Stimulated activated CD4-positive, alpha-beta T cell treated with anti-CD3 and anti-CD28 coated beads, Interleukin-4, amount 100 ng/mL, for 1 hour (primary cell): ENCODE measurements around the gene EIF1AX.
"Not testable (repeated sequence)": the region's sequence is repeated elsewhere in the genome, so short reads cannot be mapped to it uniquely, and the experiment has no call there.

Experiments used
- DNase-seq: peaks from one replicate; pipeline ENCODE4 v3.0.0-alpha.2; 2020

Gene EIF1AX, protein sequence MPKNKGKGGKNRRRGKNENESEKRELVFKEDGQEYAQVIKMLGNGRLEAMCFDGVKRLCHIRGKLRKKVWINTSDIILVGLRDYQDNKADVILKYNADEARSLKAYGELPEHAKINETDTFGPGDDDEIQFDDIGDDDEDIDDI

DNA sequence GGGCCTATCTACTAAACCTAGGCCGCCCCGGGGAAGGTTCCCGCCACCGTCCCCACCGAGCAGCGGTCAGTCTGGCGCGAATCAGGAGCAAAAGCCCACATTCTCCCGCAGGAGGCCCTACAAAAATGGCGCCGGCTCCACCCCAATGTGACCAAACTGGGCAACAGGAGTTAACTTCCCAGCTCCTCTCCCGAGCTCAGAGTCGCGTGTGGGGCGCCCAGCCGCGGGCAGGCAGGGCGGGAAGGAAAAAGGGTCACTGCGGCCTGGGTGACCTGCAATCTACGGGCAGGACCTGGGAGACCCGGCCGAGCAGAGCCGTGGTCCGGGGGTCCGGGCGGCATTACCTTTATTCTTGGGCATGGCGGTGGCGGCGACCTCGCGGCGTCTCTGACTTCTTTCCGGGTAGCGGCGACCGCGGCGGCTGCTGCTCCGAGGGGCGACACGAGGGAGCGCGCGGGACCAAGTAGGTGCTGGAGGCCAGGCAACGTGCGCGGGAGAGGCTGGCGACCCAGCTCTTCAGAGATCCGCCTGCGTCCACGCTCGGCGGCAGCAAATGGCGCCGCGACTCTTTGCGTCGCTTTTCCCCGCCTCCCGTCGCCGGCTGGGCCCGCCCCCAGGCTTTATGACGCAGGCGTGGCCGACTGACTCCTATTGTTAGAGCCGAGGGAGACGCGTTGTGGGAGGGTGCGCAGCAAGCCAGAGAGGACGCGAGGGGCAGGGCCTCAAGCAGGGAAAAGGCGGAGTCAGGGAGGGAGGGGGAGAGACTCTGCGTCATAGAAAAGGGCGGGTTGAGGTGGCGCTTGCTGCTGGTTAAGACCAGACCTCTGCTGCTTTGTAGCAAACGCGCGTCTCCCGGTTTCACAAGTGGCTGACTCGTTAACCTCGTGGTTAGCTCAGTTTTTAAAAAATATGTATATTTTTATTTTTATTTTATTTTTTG, at the start of gene EIF1AX:
TSS of gene EIF1AX (minus strand) at position 558 of the 940 bp plus-strand sequence. CDS start at position 360, 198 bp downstream.
- DNase-seq = peak; percentile 90

DNA sequence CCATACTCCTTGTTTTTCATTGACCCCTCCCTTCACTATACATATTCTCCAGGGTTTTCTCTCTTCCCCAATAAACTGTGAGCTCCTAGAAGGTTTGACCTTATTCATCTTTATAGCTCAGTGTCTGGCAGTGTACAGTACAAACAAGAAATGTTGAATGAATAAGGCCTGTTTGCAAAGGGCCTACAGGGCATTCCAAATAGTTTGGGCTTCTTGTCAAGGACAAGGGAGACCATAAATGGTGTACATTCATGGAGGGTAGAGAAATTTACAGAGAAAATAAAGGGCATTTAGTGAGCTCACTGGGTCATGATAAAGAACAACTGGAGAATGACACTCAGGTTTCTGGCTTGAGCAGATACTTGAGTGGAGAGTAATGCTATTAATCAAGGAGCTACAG, 47.5 kb upstream of the EIF1AX start:
- DNase-seq = no peak

DNA sequence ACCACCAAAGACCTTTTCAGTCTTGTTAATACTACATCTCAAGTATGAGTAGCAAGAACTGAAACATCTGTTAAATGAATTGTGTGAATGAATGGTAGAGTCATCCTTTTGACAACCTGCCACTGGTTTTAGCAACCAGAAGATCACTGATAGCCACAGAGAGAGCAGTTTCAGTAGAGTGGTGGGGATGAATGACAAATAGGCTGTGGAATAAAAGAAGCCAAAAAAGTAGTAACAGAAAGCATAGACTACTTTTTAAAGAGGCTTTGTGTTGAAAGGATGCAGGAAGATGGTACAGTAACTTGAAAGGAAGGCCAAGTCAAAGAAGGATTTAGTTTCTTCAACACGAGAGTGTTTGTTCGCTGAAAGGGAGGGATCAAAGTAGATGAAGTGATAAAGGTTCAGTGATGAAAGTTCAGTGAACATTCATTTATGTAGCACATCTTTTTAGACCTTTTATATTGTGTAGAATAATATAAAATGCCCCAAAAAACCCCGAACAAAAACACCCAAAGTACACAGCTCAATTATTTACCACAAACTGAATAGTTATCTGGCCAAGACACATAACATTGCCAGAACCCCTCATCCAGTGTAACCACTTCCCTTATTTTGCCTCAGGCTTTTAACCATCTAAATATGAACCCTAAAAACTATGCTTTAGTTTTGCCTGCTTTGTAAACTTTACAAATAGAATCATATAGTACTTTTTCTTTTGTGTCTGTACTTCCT, 40.1 kb upstream of the EIF1AX start:
- no peak for DNase-seq

DNA sequence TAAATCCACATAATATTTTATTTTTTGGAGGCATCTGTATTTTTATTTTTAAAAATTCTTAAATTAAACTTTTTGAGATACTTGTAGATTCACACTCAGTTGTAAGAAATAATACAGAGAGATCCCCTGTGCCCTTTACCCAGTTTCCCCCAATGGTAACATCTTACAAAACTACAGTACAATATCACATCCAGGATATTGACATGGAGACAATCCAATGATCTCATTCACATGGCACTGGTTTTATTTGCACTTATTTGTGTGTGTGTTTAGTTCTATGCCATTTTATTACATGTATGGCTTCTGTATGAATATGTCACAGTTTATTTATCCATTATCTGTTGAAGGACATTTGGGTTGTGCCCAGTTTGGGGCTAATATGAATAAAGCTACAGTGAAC, 35.5 kb upstream of the EIF1AX start:
- DNase-seq = no peak

DNA sequence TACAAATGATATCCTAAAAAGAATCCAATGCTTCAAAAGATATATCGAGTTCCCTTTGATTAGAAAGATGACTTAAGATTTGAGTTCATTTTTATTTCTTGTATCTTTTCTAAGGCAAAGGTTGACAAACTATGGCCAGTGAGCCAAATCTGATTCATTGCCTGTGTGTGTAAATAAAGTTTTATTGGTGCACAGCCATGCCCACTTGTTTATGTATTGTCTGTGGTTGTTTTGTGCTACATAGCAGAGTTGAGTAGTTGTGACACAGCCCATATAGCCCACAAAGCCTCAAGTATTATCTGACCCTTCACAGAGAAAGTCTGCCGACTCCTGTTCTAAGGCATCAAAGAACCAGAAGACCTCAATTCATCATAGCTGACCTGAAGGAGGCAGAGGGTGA, 32.2 kb upstream of the EIF1AX start:
- DNase-seq = no peak

DNA sequence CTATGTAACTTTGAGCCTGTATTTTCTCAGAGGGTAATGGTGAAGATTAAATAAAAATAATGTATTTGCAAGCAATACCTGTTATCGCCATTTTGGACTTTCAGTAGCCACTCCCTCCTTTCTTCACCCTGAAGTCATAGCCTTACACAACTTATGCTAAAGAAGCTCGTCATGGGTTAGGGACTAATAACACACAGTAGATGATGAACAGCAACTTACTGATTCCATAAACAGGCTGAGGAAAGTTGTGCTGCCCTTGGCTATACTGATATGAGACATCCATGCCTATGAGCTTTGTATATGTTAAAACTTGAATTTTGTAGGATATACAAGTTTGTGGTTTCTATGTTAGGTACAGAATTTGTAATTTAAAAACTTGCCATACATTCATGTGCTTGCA, 31.7 kb upstream of the EIF1AX start:
- DNase-seq = no peak

DNA sequence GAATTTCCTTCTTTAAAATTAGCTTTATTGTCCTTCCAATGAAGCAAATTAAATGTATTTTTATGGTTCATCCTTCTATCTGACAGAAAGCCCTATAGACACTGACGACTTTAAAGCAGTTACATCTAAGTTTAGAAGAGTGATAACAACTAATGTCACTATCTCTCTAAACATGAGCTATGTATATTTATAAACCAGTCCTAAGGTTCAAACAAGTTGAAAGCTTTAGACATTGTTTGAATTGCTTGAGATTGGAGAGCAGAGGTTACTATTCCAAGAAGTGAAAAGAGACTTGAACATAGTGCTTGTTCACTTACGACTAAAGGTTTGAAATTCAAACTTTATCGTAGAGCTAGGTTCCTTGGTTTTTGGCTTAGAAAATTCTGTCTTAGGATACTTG, 30.2 kb upstream of the EIF1AX start:
- DNase-seq = no peak

DNA sequence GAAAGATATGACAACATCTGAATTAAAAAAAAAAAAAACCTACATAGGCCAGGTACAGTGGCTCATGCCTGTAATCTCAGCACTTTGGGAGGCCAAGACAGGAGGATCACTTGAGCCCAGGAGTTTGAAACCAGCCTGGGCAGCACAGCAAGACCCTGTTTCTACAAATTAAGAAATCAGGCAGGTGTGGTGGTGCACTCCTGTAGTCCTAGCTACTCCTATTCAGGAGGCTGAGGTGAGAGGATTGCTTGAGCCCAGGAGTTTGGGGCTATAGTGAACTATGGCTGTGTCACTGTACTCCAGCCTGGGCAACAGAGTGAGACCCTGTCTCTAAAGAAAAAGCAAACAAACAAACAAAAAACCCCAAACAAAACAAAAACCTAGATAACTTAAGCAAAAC, 20.9 kb upstream of the EIF1AX start:
- not testable (repeated sequence) for DNase-seq

DNA sequence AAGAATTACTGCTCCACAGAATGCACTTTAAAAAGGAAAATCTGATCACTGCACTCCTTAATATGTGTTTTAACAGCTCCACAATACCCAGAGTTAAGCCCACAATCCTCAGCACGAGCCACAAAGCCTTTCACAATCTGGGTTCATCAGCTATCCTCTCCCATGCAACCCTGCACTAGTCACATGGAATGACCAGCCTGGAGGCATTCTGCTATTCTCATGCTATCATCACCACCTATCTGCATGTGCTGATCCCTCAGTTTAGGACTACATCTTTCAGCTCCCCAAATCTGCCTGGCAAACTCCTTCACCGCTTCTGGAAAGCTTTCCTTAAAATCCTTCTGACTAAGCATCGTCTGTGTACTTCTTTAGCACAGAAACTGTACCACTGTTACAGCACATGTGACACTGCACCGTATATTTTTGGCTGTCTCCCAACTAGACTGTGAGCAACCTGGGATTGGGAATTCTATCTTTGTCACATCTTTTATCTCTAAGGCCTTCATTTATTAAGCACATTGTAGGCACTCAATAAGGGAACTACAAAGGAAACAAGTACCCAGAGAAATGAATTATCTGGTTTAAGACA, 18.3 kb upstream of the EIF1AX start:
- no peak for DNase-seq

DNA sequence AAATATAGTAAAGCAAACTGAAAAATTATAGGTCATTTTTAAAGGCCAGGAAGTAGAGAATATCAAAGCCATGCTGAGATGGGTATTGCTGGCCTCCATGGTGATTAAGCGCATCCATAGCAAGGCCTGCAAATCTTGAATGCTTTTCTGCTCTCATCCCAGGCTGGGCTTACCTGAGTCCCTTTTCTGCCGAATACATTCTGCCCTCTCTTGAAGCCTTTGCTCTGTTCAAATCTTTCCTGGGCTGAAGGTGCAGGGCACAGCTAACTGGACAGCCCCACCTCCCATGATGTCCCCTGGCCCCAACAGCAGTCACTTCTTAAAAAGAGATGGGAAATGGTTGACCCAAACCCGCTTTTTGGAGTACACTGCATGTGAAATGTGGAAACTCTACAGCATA, 10.1 kb upstream of the EIF1AX start:
- DNase-seq = no peak

DNA sequence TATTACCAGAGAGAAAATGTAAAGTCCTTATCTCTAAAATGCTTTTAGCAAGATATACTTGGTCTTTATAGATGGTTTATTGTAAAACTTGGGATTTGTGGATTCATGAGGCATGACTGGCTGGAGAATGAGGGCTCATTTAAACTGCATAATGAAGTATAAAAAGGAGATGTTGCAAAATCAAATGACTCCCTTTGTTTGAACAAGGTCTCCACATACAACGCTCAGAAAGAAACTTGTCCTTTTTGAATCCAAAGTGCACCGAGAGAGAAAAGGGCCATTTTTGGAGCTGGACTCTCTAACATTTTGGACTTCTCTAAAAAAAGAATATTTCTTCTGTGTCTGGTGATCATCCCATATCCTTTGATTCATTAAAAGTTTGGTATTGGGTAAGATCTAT, 7.7 kb upstream of the EIF1AX start:
- DNase-seq = no peak

DNA sequence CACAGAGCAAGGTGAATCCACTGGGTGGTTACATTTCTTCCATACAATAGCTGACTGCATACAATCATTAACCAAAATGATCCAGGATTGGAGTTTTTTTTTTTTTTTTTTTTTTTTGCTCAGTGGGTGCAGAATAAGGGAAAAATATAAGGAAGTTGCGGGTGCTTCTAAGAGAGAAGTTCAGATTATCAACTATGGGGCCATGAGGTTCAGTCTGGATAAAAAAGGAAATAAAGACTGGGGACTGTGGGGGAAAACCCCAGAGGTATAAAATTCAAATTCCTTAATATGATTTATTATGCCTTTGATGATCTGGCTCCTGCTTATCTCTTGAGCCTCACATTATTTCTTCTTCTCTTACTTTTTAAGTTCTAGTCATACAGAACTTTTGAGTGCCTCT, 5.9 kb upstream of the EIF1AX start:
- DNase-seq = no peak

DNA sequence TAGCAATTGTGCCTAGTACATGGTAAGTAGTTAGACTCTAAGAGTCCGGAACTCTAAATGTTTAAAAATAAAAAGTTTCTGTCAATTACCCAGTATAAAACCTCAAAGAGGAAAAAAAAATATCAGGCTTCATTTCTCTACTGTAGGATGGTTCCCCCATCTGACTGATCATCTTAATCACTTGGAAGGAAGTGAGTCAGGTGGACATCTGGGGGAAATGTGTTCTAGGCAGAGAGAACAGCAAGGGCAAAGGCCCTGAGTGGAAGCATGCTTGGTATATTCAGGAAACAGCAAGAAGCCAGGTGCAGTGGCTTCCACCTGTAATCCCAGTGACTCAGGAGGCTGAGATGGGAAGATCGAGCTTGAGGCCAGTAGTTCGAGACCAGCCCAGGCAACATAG, 2.9 kb upstream of the EIF1AX start:
- DNase-seq = no peak

DNA sequence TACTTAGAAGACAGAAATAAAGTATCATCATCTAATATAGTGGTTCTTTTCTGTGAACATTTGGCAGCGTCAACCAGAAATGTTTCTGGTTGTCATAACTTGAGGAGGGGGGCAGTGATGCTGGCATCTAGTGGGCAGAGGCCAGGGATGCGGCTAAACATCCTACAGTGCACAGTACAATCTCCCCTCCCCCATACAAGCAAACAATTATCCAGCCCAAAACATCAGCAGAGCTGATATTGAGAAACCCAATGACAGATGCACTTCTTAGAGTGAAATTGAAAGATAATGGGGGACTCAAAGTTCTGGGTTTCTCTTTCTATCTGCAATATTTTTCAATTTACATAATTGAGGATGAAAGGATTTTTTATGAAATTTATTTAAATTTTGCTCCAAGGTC, 1.9 kb upstream of the EIF1AX start:
- no peak for DNase-seq

DNA sequence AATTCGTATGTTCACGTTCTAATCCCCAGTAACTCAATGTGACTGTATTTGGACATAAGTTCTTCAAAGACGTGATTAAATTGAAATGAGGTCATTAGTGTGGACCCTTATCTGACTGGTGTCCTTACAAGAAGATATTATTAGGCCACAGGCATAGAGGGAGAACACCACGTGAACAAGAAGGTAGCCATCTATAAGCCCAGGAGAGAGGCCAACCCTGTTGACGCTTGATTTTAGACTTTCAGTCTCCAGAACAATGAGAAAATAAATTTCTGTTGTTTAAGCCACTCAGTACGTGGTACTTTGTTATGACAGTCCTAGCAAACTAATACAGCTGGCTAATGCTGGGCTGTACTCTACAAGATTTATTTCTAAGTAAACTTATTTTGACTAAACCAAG, 1.5 kb upstream of the EIF1AX start:
- DNase-seq = no peak

DNA sequence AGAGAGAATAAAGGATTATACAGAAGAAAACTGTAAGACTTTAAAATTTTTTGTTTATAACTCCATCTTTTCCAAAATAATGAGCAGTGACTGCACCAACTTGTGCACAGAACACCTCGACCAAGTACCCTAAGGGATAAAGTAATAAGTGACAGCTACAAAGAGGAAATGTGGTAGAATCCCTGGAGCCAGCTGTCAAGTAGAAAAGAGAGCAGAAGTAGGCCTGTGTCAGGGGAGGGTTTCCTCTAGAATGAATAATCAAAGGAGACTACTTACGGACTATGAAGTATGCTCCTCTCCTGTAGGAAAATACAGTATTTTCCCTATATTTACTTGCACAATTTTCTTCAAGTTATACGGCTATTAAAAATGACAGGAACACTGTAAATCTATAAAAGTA, 1.2 kb downstream of the EIF1AX start:
- no peak for DNase-seq

DNA sequence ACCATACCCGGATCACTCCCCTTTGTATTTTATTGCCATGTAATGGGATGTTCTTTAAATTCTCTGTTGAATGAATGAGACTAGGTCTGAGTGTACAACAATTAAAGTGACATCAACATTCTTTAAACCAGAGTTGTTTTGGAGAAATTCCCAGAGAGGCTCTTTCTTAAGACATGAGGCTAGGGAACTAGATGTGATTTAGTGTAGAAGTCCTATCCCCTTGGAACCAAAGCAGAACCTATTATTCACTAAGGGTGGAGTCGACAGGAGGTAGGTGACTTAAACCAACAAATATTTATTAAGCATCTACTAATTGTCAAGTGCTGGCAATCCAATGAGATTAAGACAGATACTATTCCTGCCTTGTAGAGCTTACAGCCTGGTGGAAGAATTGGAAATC, 1.7 kb downstream of the EIF1AX start:
- no peak for DNase-seq

DNA sequence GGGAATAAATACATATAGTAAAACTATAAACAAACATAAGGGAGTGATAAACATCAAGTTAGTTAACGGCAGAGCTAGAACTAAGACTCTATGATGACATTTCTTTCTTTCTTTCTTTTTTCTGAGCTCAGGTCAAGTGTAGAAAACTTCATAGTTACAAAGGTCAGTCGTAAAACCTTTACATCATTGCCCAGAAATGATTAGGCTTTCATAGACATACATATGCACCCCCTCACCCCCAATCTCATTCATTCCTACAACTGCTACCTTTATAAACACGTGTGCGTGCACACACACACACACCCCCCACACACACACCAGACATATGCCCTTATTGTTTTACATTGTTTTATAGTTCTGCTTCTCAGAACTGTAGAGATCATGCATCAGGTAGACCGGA, 5.7 kb downstream of the EIF1AX start:
- DNase-seq = no peak

DNA sequence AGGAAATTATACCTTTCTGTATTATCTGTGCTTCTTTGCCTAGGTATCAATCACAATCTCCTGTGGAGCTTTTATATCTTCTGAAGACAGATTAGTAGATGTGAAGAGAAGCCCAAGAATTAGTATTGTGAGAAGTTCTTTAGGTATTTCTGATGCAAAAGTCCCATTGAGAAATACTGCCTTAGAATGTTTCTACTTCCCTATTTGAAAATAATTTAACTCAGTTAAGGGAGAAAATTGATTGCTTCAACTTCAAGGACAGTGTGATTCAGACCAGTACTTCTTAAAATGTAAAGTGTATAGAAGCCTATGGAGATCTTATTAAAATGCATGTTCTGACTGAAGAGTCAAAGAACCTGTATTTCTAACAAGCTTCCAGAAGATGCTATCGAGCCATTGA, 9.0 kb downstream of the EIF1AX start:
- DNase-seq = no peak

DNA sequence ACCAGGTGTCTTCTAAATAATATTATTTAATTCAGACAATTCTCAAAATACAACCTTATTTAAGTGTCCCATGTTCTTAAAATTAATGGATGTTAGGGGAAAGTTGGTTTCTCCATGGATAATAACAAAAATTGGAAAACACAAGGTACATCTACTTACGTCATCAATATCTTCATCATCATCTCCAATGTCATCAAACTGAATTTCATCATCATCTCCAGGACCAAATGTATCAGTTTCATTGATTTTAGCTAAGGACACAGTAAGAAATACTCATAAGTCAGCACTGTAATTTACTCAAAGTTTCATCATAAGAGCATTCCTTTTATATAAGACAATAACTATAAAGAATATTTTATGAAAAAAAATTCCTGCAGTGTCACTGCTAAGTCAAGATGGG, 11.3 kb downstream of the EIF1AX start:
- DNase-seq = no peak

DNA sequence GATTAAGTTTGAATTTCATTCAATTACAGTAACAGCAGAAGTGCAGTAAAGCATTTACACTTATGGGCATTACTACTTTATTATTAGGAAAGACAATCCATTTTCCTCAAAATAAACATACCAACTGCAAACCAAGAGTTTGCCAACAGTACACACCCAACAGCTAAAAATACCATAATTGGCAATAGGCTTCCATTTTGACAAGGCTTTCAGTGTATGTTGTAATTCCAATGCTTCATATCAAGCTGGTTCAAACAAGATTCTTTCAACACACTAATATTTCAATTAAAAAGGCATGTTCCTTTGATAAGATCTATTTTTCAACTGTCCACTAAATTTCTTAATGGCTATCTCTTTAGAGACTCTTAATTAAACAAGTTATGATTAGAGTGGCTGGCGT, 12.1 kb downstream of the EIF1AX start:
- no peak for DNase-seq

DNA sequence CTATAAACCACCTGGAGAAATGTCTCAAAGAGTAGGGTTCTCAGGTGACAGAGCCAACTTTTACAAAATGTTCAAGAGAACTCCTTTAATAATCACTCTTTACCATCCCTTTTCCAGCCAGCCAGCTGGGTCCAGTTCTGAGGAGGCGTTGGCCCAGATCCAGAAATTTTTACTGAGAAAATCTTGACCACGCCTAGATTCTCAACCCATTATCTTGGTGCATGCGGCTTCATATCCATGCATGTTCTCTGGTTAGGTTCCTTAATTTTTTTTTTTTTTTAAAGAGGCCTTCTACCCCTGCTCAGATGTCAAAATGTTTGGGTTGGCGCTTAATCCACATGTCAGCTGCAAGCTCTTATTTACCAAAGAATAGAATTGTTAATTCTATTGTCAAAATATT, 13.0 kb downstream of the EIF1AX start:
- no peak for DNase-seq

DNA sequence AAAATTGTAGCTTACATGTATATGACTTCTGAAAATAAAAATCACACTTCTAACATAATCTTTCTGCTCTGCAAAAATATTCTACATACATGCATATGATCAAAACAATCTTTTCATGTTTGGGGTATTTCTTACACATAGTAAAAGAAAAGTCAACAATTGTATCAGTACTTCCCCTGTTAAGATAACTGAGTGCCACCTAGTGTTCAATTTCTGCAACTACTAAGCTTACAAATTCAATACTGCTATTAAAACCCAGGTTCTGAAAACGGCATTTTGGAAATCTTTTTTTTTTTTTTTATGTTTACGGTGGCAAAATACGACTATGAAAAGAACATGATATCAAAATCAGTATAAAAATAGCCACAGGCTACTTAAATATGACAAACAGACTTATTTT, 14.2 kb downstream of the EIF1AX start:
- not testable (repeated sequence) for DNase-seq

DNA sequence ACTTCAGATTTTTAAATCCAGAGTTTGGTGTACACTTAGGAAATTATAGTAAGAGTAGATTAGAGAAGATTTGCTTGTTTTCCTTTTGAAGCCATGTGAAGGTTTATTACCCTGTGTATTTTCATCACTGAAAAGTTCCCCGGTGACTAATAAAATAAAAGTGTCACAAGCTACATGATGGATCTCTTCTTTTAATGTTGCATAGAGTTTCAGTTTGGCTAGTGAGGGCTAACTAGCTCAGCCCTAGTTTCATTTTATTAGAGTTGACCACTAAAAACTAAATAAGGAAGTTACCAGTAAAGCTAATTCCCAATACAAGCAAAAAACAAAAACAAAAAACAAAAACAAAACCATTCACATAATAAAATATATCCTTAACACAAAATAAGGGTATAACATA, 14.8 kb downstream of the EIF1AX start:
- DNase-seq = not testable (repeated sequence)
